Endothelial cell (in vitro differentiated cells): ENCODE data around the gene SPAG9. TPM values are rescaled to one million over a fixed set of nuclear protein-coding genes. Genes with fewer than 3 reads are reported as not detected.

Source experiments
- DNase-seq: peaks from one replicate; pipeline ENCODE4 v3.0.0; 2021; ENCODE audit warnings: low spot score
- H3K27ac Mint-ChIP-seq: one replicate; pipeline ENCODE4 v1.8.0; 2021; ENCODE audit warnings: mixed read lengths, inconsistent platforms; ENCODE audit not compliant: unreplicated experiment
- H3K27me3 Mint-ChIP-seq: one replicate; pipeline ENCODE4 v1.8.0; 2021; ENCODE audit warnings: mild to moderate bottlenecking, moderate library complexity, mixed read lengths, inconsistent platforms; ENCODE audit not compliant: unreplicated experiment
- H3K36me3 Mint-ChIP-seq: one replicate; pipeline ENCODE4 v1.8.0; 2021; ENCODE audit warnings: mild to moderate bottlenecking, low read depth, mixed read lengths, inconsistent platforms; ENCODE audit not compliant: unreplicated experiment
- H3K4me1 Mint-ChIP-seq: one replicate; pipeline ENCODE4 v1.8.0; 2021; ENCODE audit warnings: mild to moderate bottlenecking, mixed read lengths, inconsistent platforms; ENCODE audit not compliant: unreplicated experiment
- H3K4me3 Mint-ChIP-seq: one replicate; pipeline ENCODE4 v1.8.0; 2021; ENCODE audit warnings: mild to moderate bottlenecking, mixed read lengths, inconsistent platforms; ENCODE audit not compliant: unreplicated experiment
- H3K9me3 Mint-ChIP-seq: one replicate; pipeline ENCODE4 v1.8.0; 2021; ENCODE audit warnings: mixed read lengths, inconsistent platforms; ENCODE audit not compliant: unreplicated experiment
- total RNA-seq: library from RNA; stranded (reverse); fragmentation: NEBNext Ultra II Directional; extraction: Animal tissue kit (Norgen Biotek cat#: 25700); gene quantifications from one replicate; pipeline ENCODE4 v1.2.1, GENCODE V29; 2021; ENCODE audit not compliant: unreplicated experiment
- TF ChIP-seq, protein P1 (sequence below): fragments of 200-600 bp; sonication (generic); IDR thresholded peaks from one replicate; pipeline ENCODE4 v1.5.0; 2021; ENCODE audit warnings: antibody characterized with exemption; ENCODE audit not compliant: unreplicated experiment

SPAG9 gene
- total RNA-seq, 1 donor from 2014 or later: 107 TPM

DNA sequence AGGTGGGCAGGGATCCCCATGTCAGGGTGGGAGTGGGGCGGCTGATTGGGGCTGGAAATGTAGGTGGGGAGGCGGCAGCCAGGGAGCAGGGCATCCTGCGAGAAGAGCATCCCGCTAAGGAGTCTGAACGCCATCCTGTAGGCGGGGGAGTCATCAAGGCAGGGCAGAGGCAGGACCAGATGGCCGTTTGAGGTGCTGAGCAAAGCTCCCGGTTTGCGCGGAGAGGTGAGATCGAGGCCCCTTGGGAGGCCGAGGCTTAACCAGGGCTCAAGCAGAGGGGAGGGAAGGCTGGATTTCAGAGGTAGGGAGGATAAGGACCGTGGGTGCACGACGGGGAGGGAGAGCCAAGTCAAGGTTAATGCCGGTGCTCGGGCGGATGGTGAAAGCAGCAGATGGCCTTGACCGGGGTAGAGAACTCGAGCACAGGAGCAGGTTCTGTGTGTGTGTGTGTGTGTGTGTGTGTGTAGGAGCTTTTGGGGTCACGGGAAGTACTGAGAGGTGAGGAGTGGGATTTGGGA lies 45.1 kb upstream of the SPAG9 start:
- H3K4me3 Mint-ChIP-seq: peak overlapping the region; percentile 98
- TF ChIP-seq, protein P1, sequence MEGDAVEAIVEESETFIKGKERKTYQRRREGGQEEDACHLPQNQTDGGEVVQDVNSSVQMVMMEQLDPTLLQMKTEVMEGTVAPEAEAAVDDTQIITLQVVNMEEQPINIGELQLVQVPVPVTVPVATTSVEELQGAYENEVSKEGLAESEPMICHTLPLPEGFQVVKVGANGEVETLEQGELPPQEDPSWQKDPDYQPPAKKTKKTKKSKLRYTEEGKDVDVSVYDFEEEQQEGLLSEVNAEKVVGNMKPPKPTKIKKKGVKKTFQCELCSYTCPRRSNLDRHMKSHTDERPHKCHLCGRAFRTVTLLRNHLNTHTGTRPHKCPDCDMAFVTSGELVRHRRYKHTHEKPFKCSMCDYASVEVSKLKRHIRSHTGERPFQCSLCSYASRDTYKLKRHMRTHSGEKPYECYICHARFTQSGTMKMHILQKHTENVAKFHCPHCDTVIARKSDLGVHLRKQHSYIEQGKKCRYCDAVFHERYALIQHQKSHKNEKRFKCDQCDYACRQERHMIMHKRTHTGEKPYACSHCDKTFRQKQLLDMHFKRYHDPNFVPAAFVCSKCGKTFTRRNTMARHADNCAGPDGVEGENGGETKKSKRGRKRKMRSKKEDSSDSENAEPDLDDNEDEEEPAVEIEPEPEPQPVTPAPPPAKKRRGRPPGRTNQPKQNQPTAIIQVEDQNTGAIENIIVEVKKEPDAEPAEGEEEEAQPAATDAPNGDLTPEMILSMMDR: no peak
- H3K9me3 Mint-ChIP-seq: no peaks in the 10 kb centered on the region
- DNase-seq: peak; percentile 16
- peak overlapping the region; percentile 91 for H3K27ac Mint-ChIP-seq
- peaks cover 7% of the 10 kb centered on the region for H3K4me1 Mint-ChIP-seq
- peaks cover 28% of the 10 kb centered on the region for H3K36me3 Mint-ChIP-seq
- H3K27me3 Mint-ChIP-seq: peaks cover 15% of the 10 kb centered on the region

- H3K27me3 Mint-ChIP-seq: peaks cover 15% of the 10 kb centered on the region
- H3K4me3 Mint-ChIP-seq: peak overlapping the region; percentile 98
- TF ChIP-seq, protein P1: no peak
- H3K36me3 Mint-ChIP-seq: peaks cover 29% of the 10 kb centered on the region
- no peaks in the 10 kb centered on the region for H3K9me3 Mint-ChIP-seq
- peak overlapping the region; percentile 91 for H3K27ac Mint-ChIP-seq
- peaks cover 7% of the 10 kb centered on the region for H3K4me1 Mint-ChIP-seq
- DNase-seq: peak; percentile 12
Observed at GRCh38 chr17:51164911-51165679, 44.4 kb upstream of the SPAG9 start.

DNA sequence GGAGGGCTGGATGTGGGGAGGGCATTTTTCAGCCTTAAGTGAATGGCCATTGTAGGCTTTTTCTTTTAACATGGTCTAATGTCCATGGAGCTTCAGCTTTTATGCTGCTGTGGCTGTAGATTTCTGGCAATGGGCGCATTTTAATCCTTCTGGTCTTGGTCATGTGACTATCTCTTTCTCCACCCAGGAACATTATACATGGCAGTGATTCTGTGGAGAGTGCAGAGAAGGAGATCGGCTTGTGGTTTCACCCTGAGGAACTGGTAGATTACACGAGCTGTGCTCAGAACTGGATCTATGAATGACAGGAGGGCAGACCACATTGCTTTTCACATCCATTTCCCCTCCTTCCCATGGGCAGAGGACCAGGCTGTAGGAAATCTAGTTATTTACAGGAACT lies 40.9 kb upstream of the SPAG9 start:
- Mint-ChIP-seq H3K36me3 (peaks cover 33% of the 10 kb centered on the region), H3K27me3 (peaks cover 17% of the 10 kb centered on the region), H3K4me3 (no peak overlapping the region), H3K4me1 (peaks cover 7% of the 10 kb centered on the region), H3K27ac (no peak overlapping the region), H3K9me3 (no peaks in the 10 kb centered on the region)
- no peak for DNase-seq
- TF ChIP-seq, protein P1: no peak

DNA sequence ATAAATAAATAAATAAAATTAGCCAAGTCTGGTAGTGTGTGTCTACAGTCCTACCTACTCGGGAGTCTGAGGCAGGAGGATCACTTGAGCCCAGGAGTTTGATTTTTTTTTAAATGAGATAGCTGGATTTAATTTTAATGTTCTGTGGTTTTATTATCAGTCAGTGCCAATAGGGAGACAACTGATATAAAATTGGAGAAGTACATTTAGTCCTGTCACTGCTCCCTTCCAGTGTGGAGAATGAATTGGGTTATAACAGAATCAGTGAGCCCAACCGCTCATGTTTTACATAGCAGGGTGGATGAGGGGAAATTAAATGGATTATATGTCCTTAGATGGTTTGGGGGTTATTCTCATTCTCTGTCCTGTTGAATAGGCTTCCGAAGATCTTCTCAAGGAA lies 38.9 kb upstream of the SPAG9 start:
- no peak for DNase-seq
- Mint-ChIP-seq H3K36me3 (peaks cover 27% of the 10 kb centered on the region), H3K27ac (no peak overlapping the region), H3K4me1 (no peaks in the 10 kb centered on the region), H3K4me3 (no peak overlapping the region), H3K27me3 (peaks cover 4% of the 10 kb centered on the region), H3K9me3 (no peaks in the 10 kb centered on the region)
- TF ChIP-seq, protein P1: no peak

- Mint-ChIP-seq H3K4me1 (no peaks in the 10 kb centered on the region), H3K4me3 (no peak overlapping the region), H3K36me3 (peaks cover 12% of the 10 kb centered on the region), H3K27ac (no peak overlapping the region), H3K27me3 (peaks cover 4% of the 10 kb centered on the region), H3K9me3 (no peaks in the 10 kb centered on the region)
- no peak for DNase-seq
- TF ChIP-seq, protein P1: no peak
Observed at GRCh38 chr17:51155416-51155815, 34.7 kb upstream of the SPAG9 start.
